ENCODE data around the gene HDDC2. TPM values are rescaled to one million over a fixed set of nuclear protein-coding genes. Genes with fewer than 3 reads are reported as not detected.

The HDDC2 gene
- total RNA-seq, 4 donors from 2014 or later, result 58.9 to 89.5 (median 78.9) TPM

DNA sequence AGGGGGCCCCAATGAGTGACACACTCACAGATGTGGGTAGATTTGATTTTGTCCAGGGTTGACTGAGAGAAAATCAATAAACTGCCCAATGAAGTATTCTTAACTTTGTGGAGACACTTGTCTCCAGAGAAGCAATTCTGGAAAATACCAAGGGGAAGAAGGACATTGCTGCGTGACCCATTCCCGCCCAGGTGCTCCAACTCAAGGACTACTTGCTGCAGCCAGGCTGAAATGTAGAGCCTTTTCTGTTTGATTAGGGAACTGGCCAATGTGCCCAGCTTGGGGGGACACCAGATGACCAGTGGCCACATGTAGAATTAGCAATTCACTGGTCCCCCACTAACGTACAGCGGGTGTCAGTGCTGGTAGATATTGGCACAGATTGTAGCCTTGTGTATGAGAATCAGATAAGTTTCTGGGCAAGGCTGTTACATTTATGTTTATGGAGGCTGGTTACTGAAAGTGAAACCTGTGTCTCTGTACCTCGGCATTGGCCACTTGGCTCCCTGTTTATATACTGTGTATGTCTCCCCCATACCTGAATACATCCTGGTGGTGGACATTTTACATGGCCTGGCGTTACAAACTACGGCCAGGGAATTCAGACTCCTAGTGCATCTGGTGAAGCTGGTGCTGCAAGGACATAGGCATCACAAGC is 32.3 kb downstream of the HDDC2 start:
- no peak for DNase-seq
- Histone ChIP-seq H3K27ac (no peak overlapping the region), H3K27me3 (no peaks in the 10 kb centered on the region), H3K4me3 (replicated peaks in 1 of 3) (no peak overlapping the region), H3K4me1 (no peaks in the 10 kb centered on the region), H3K9me3 (no peaks in the 10 kb centered on the region), H3K36me3 (peaks cover 0 to 12% of the 10 kb centered on the region in 2 donors)
- WGBS, 2 donors, result 88 to 94% methylated on average over 7 of the region's 7 CpGs
- TF ChIP-seq, protein P1, sequence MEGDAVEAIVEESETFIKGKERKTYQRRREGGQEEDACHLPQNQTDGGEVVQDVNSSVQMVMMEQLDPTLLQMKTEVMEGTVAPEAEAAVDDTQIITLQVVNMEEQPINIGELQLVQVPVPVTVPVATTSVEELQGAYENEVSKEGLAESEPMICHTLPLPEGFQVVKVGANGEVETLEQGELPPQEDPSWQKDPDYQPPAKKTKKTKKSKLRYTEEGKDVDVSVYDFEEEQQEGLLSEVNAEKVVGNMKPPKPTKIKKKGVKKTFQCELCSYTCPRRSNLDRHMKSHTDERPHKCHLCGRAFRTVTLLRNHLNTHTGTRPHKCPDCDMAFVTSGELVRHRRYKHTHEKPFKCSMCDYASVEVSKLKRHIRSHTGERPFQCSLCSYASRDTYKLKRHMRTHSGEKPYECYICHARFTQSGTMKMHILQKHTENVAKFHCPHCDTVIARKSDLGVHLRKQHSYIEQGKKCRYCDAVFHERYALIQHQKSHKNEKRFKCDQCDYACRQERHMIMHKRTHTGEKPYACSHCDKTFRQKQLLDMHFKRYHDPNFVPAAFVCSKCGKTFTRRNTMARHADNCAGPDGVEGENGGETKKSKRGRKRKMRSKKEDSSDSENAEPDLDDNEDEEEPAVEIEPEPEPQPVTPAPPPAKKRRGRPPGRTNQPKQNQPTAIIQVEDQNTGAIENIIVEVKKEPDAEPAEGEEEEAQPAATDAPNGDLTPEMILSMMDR (IDR thresholded peaks at IDR 0.05), result no peak
- TF ChIP-seq POLR2A (IDR thresholded peaks at IDR 0.05), result no peak
- intact Hi-C loops (cut with DNase I), result no loop called here

DNA sequence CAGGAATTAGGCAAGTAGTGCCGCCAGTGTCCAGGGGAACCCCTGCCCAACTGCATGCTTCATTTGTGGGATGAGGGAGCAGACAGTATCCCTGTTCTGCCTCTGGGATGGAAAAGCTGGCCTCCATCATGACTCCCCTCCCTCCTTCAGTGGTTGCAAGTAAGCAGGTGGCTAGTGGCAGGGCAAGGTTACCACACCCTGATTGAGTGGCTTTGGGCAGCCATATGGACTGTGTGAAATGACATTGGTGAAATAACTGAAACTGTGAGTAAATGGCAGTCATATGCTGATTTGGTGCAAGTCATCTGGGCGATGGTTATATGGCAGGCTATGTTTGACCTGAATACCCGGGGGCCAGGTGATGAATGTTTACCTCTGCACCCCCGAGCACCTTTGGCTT is 33.0 kb downstream of the HDDC2 start:
- Histone ChIP-seq H3K27me3 (no peaks in the 10 kb centered on the region), H3K4me1 (no peaks in the 10 kb centered on the region), H3K9me3 (no peaks in the 10 kb centered on the region), H3K36me3 (peaks cover 0 to 12% of the 10 kb centered on the region in 2 donors), H3K4me3 (replicated peaks in 1 of 3) (no peak overlapping the region), H3K27ac (no peak overlapping the region)
- TF ChIP-seq POLR2A (IDR thresholded peaks at IDR 0.05), result no peak
- TF ChIP-seq, protein P1 (IDR thresholded peaks at IDR 0.05), result no peak
- intact Hi-C loops (cut with DNase I), result no loop called here
- 98% methylated on average over 4 of the region's 4 CpGs for WGBS, 2 donors
- no peak for DNase-seq

DNA sequence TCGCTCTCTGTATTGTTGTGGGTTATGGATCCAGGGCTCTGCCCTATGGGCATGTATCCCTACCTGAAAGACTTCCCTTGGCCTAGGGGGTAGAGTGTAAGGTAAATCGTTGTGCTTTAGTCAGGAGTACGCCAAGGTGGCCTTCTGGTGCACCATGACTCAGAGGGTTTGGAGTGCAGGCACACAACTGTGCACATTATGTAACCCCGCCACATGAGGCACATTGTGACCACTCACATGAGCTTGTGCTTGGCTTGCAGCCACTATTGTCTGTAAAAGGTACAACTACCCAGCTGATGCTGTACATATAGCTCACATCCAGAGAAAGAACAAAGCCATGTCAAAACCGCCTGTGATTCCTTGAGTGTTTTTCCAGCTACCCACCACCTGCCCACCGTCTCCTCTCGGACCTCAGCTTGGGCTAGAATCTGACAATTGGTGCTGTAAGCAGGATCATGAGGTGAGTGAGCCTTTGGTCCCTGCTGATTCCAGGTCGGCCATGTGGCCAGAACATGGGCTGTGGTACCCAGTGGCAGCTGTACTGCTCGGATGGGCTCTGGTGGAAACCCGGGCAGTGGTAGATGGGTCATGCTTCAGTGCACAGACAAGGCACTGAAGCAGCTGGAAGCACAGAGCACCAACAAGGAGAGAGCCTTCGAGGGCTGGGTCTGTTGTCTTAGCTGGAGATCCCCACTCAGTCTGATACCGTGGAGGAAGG is 33.8 kb downstream of the HDDC2 start:
- no peak for TF ChIP-seq POLR2A (IDR thresholded peaks at IDR 0.05)
- TF ChIP-seq, protein P1 (IDR thresholded peaks at IDR 0.05), result no peak
- WGBS, 2 donors, result 81 to 82% methylated on average over 12 of the region's 12 CpGs
- Histone ChIP-seq H3K27ac (no peak overlapping the region), H3K9me3 (no peaks in the 10 kb centered on the region), H3K36me3 (peaks cover 0 to 7% of the 10 kb centered on the region in 2 donors), H3K4me1 (no peaks in the 10 kb centered on the region), H3K27me3 (no peaks in the 10 kb centered on the region), H3K4me3 (replicated peaks in 1 of 3) (no peak overlapping the region)
- peak in 1 of 2 donors; percentile 27 for DNase-seq
- intact Hi-C loops (cut with DNase I), result no loop called here

DNA sequence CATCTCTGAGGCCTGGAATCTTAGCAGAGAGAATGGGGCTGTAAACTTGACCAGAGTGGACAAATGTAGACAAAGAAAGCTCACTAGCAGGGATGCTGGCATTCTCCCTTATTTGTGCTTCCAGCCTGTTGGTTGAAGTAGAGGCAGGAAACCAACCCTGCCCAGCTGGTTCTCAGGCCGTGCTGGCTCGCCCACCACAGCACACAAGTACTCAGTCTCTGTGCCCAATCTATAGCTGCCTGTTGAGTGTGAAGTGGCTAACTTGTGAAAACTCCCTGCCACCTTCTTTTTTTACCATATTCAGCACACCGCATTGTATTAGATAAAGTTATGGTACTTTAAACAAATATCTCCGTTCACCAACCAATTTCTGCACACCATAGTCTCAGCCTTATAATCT is 37.3 kb downstream of the HDDC2 start:
- H3K9me3 ChIP-seq, result no peaks in the 10 kb centered on the region
- intact Hi-C loops (cut with DNase I), result no loop called here
- WGBS, 2 donors, result 81 to 86% methylated on average over 4 of the region's 4 CpGs
- H3K27me3 ChIP-seq, result no peaks in the 10 kb centered on the region
- no peak overlapping the region for H3K4me3 ChIP-seq (replicated peaks in 1 of 3)
- H3K27ac ChIP-seq, result no peak overlapping the region
- H3K4me1 ChIP-seq, result no peaks in the 10 kb centered on the region
- no peak for TF ChIP-seq POLR2A (IDR thresholded peaks at IDR 0.05)
- TF ChIP-seq, protein P1 (IDR thresholded peaks at IDR 0.05), result no peak
- DNase-seq, result no peak
- no peaks in the 10 kb centered on the region for H3K36me3 ChIP-seq
